ENCODE results near the gene TRIM5. TPM values are rescaled to one million over a fixed set of nuclear protein-coding genes. Genes with fewer than 3 reads are reported as not detected.
"Not testable (repeated sequence)": the region's sequence is repeated elsewhere in the genome, so short reads cannot be mapped to it uniquely, and the experiment has no call there.

The TRIM5 gene
- total RNA-seq, 5 donors from 2014 or later (not counting 1 experiment from before 2014, with no cell fraction given), result 17.6 to 38.2 (median 31.6) TPM

- WGBS (ENCODE audit: insufficient coverage), result no CpG with 5 or more reads among the region's 8 CpGs
- H3K9me3 ChIP-seq, result no peaks in the 10 kb centered on the region
- H3K36me3 ChIP-seq (ENCODE audit: control insufficient read depth in 2 of 2, extremely low read depth in 1 of 2, insufficient read depth in 1 of 2, low read length in 1 of 2), result peaks cover 3 to 6% of the 10 kb centered on the region in 2 donors
- Mint-ChIP-seq H3K4me1 (peaks cover 46 to 64% (median 63%) of the 10 kb centered on the region in 3 donors), H3K36me3 (peaks cover 25% of the 10 kb centered on the region), H3K9me3 (no peaks in the 10 kb centered on the region), H3K27ac (peak overlapping the region; percentile 97 to 98), H3K4me3 (peak overlapping the region; percentile 89 to 96 (median 95)), H3K27me3 (no peaks in the 10 kb centered on the region)
- ChIA-PET POLR2A (interaction anchor here in 1 of 2 donors (1.1 kb wide), 1 partner anchor 10 kb away, joined by 3 read pairs; no protein-coding TSS in a partner anchor), CTCF (interaction anchor here (0.6 to 2.8 kb wide), 13 partner anchors 10 to 550 kb away, joined by 3 to 17 read pairs (median 6); partner anchors contain the start of genes FHIP1B (in 1 of the 2) and OR52N2 (in 1 of the 2))
- H3K4me3 ChIP-seq (ENCODE audit: control insufficient read depth in 1 of 2, extremely low read depth in 1 of 2, low read length in 1 of 2), result peak overlapping the region; percentile 62 to 73
- peak in 1 of 4 experiments; percentile 2 for ATAC-seq (replicated peaks in 1 of 4)
- H3K27me3 ChIP-seq (replicated peaks in 1 of 2; ENCODE audit: control insufficient read depth in 2 of 2, extremely low read depth in 1 of 2, insufficient read depth in 2 of 2, low read length in 1 of 2), result no peaks in the 10 kb centered on the region
- DNase-seq, result no peak
- peak overlapping the region; percentile 82 for H3K27ac ChIP-seq (ENCODE audit: low read length)
- peaks cover 11 to 24% of the 10 kb centered on the region in 2 experiments for H3K4me1 ChIP-seq (ENCODE audit: control insufficient read depth in 1 of 2, extremely low read depth in 1 of 2, insufficient read depth in 2 of 2, low read length in 2 of 2)
Observed at GRCh38 chr11:5684036-5684645, 733 bp downstream of the TRIM5 start.

GRCh38 chr11:5683620-5684019, 1.3 kb downstream of the TRIM5 start:
- DNase-seq, result peak in 25 of 35 experiments; percentile 4 to 51 (median 19)
- H3K27me3 ChIP-seq (replicated peaks in 1 of 2; ENCODE audit: control insufficient read depth in 2 of 2, extremely low read depth in 1 of 2, insufficient read depth in 2 of 2, low read length in 1 of 2); ATAC-seq (replicated peaks in 1 of 4); POLR2A ChIA-PET; H3K27me3 Mint-ChIP-seq; H3K27ac ChIP-seq (ENCODE audit: low read length); H3K9me3 Mint-ChIP-seq; H3K9me3 ChIP-seq: not testable (repeated sequence)
- WGBS (ENCODE audit: insufficient coverage), result 0% methylated on average over 1 of the region's 7 CpGs
- Histone ChIP-seq H3K4me3 (ENCODE audit: control insufficient read depth in 1 of 2, extremely low read depth in 1 of 2, low read length in 1 of 2) (peak overlapping the region; percentile 62 to 73), H3K4me1 (ENCODE audit: control insufficient read depth in 1 of 2, extremely low read depth in 1 of 2, insufficient read depth in 2 of 2, low read length in 2 of 2) (peaks cover 6 to 19% of the 10 kb centered on the region in 2 experiments), H3K36me3 (ENCODE audit: control insufficient read depth in 2 of 2, extremely low read depth in 1 of 2, insufficient read depth in 1 of 2, low read length in 1 of 2) (peaks cover 5 to 10% of the 10 kb centered on the region in 2 donors)
- H3K4me1 Mint-ChIP-seq, result peaks cover 45 to 65% (median 62%) of the 10 kb centered on the region in 3 donors
- H3K4me3 Mint-ChIP-seq, result peak overlapping the region; percentile 89 to 96 (median 95)
- CTCF ChIA-PET, result interaction anchor here (1.5 to 2.8 kb wide), 6 partner anchors 11 to 126 kb away, joined by 4 to 12 read pairs (median 8); partner anchors contain the start of gene OR52N2 (in 1 of the 2)
- H3K36me3 Mint-ChIP-seq, result peaks cover 30% of the 10 kb centered on the region
- peak overlapping the region; percentile 97 to 98 for H3K27ac Mint-ChIP-seq

- peaks cover 6 to 16% of the 10 kb centered on the region in 2 experiments for H3K4me1 ChIP-seq (ENCODE audit: control insufficient read depth in 1 of 2, extremely low read depth in 1 of 2, insufficient read depth in 2 of 2, low read length in 2 of 2)
- DNase-seq; H3K4me3 ChIP-seq (ENCODE audit: control insufficient read depth in 1 of 2, extremely low read depth in 1 of 2, low read length in 1 of 2); H3K9me3 Mint-ChIP-seq; ATAC-seq (replicated peaks in 1 of 4); H3K27ac ChIP-seq (ENCODE audit: low read length); H3K27ac Mint-ChIP-seq; H3K9me3 ChIP-seq; POLR2A ChIA-PET; H3K27me3 Mint-ChIP-seq; H3K27me3 ChIP-seq (replicated peaks in 1 of 2; ENCODE audit: control insufficient read depth in 2 of 2, extremely low read depth in 1 of 2, insufficient read depth in 2 of 2, low read length in 1 of 2): not testable (repeated sequence)
- H3K36me3 ChIP-seq (ENCODE audit: control insufficient read depth in 2 of 2, extremely low read depth in 1 of 2, insufficient read depth in 1 of 2, low read length in 1 of 2), result peaks cover 12 to 17% of the 10 kb centered on the region in 2 donors
- CTCF ChIA-PET, result interaction anchor here (2.5 to 2.6 kb wide), 2 partner anchors 30 to 126 kb away, joined by 9 to 10 read pairs; partner anchors contain the start of gene OR52N2 (in 1 of the 2)
- peak overlapping the region; percentile 89 to 96 (median 95) for H3K4me3 Mint-ChIP-seq
- 89% methylated on average over 14 of the region's 33 CpGs for WGBS (ENCODE audit: insufficient coverage)
- peaks cover 38 to 61% (median 57%) of the 10 kb centered on the region in 3 donors for H3K4me1 Mint-ChIP-seq
- H3K36me3 Mint-ChIP-seq, result peaks cover 36% of the 10 kb centered on the region
Observed at GRCh38 chr11:5682890-5683441, 1.9 kb downstream of the TRIM5 start.

DNA sequence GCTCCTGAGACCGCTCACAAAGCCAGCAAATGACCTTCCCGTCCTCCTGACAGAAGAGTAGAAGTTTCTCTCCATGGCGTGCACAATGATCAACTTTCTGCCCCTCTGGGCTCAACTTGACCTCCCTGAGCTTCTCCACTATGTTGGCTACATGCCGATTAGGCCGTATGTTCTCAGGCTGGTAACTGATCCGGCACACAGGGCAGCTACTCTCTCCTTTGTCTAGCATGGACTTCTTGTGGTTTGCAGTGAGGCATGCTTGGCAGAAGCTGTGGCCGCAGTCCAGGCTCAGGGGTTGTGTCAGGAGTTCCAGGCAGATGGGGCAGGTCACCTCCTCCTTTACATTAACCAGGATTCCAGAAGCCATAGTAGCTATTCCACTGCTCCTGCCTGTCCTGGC, 5.1 kb downstream of the TRIM5 start:
- CTCF ChIA-PET, result no interaction called here
- peaks cover 35 to 46% (median 41%) of the 10 kb centered on the region in 3 donors for H3K4me1 Mint-ChIP-seq

GRCh38 chr11:5674391-5674790, 10.5 kb downstream of the TRIM5 start:
- peak overlapping the region in 1 of 2 donors; percentile 62 for H3K27ac Mint-ChIP-seq
- H3K27me3 ChIP-seq (replicated peaks in 1 of 2; ENCODE audit: control insufficient read depth in 2 of 2, extremely low read depth in 1 of 2, insufficient read depth in 2 of 2, low read length in 1 of 2), result no peaks in the 10 kb centered on the region
- H3K36me3 ChIP-seq (ENCODE audit: control insufficient read depth in 2 of 2, extremely low read depth in 1 of 2, insufficient read depth in 1 of 2, low read length in 1 of 2), result peaks cover 9 to 48% of the 10 kb centered on the region in 2 donors
- 83% methylated on average over 1 of the region's 4 CpGs for WGBS (ENCODE audit: insufficient coverage)
- POLR2A ChIA-PET, result interaction anchor here in 1 of 2 donors (1.2 kb wide), 1 partner anchor 10 kb away, joined by 3 read pairs; the partner anchor contains the start of gene TRIM5
- H3K4me1 Mint-ChIP-seq, result peaks cover 21 to 23% (median 22%) of the 10 kb centered on the region in 3 donors
- H3K27me3 Mint-ChIP-seq, result no peaks in the 10 kb centered on the region
- H3K4me3 ChIP-seq (ENCODE audit: control insufficient read depth in 1 of 2, extremely low read depth in 1 of 2, low read length in 1 of 2), result no peak overlapping the region
- H3K9me3 ChIP-seq, result no peaks in the 10 kb centered on the region
- H3K36me3 Mint-ChIP-seq, result peaks cover 35% of the 10 kb centered on the region
- H3K9me3 Mint-ChIP-seq, result no peaks in the 10 kb centered on the region
- H3K4me3 Mint-ChIP-seq, result no peak overlapping the region
- H3K27ac ChIP-seq (ENCODE audit: low read length), result no peak overlapping the region
- CTCF ChIA-PET, result interaction anchor here in 1 of 2 donors (0.7 to 1.2 kb wide), 2 partner anchors 10 to 50 kb away, joined by 3 read pairs; partner anchors contain the start of genes TRIM34 and TRIM5
- no peaks in the 10 kb centered on the region for H3K4me1 ChIP-seq (ENCODE audit: control insufficient read depth in 1 of 2, extremely low read depth in 1 of 2, insufficient read depth in 2 of 2, low read length in 2 of 2)
- DNase-seq (no peak), ATAC-seq (replicated peaks in 1 of 4) (no peak)

More for the DNA sequence above, 5.1 kb downstream of the TRIM5 start:
- Histone ChIP-seq H3K9me3 (no peaks in the 10 kb centered on the region), H3K36me3 (ENCODE audit: control insufficient read depth in 2 of 2, extremely low read depth in 1 of 2, insufficient read depth in 1 of 2, low read length in 1 of 2) (peaks cover 12 to 26% of the 10 kb centered on the region in 2 donors), H3K27ac (ENCODE audit: low read length) (no peak overlapping the region), H3K4me3 (ENCODE audit: control insufficient read depth in 1 of 2, extremely low read depth in 1 of 2, low read length in 1 of 2) (no peak overlapping the region), H3K27me3 (replicated peaks in 1 of 2; ENCODE audit: control insufficient read depth in 2 of 2, extremely low read depth in 1 of 2, insufficient read depth in 2 of 2, low read length in 1 of 2) (no peaks in the 10 kb centered on the region), H3K4me1 (ENCODE audit: control insufficient read depth in 1 of 2, extremely low read depth in 1 of 2, insufficient read depth in 2 of 2, low read length in 2 of 2) (peaks cover 4 to 9% of the 10 kb centered on the region in 2 experiments)
- ATAC-seq (replicated peaks in 1 of 4) (no peak), DNase-seq (no peak)
- H3K36me3 Mint-ChIP-seq, result peaks cover 44% of the 10 kb centered on the region
- no peaks in the 10 kb centered on the region for H3K9me3 Mint-ChIP-seq
- no peaks in the 10 kb centered on the region for H3K27me3 Mint-ChIP-seq
- POLR2A ChIA-PET, result no interaction called here
- 98% methylated on average over 7 of the region's 7 CpGs for WGBS (ENCODE audit: insufficient coverage)
- no peak overlapping the region for H3K4me3 Mint-ChIP-seq
- H3K27ac Mint-ChIP-seq, result peak overlapping the region in 1 of 2 donors; percentile 57

- H3K36me3 Mint-ChIP-seq, result peaks cover 27% of the 10 kb centered on the region
- ChIA-PET POLR2A (no interaction called here), CTCF (interaction anchor here in 1 of 2 donors (0.6 kb wide), 2 partner anchors 40 to 928 kb away, joined by 3 to 6 read pairs; no protein-coding TSS in a partner anchor)
- no peak overlapping the region for H3K4me3 ChIP-seq (ENCODE audit: control insufficient read depth in 1 of 2, extremely low read depth in 1 of 2, low read length in 1 of 2)
- no peaks in the 10 kb centered on the region for H3K4me1 ChIP-seq (ENCODE audit: control insufficient read depth in 1 of 2, extremely low read depth in 1 of 2, insufficient read depth in 2 of 2, low read length in 2 of 2)
- H3K9me3 ChIP-seq, result no peaks in the 10 kb centered on the region
- no peak for ATAC-seq (replicated peaks in 1 of 4)
- no peak overlapping the region for H3K27ac Mint-ChIP-seq
- no peaks in the 10 kb centered on the region for H3K27me3 Mint-ChIP-seq
- peaks cover 13 to 17% (median 13%) of the 10 kb centered on the region in 3 donors for H3K4me1 Mint-ChIP-seq
- no peak overlapping the region for H3K4me3 Mint-ChIP-seq
- no peak for DNase-seq
- H3K36me3 ChIP-seq (ENCODE audit: control insufficient read depth in 2 of 2, extremely low read depth in 1 of 2, insufficient read depth in 1 of 2, low read length in 1 of 2), result peaks cover 0 to 46% of the 10 kb centered on the region in 2 donors
- H3K9me3 Mint-ChIP-seq, result no peaks in the 10 kb centered on the region
- H3K27me3 ChIP-seq (replicated peaks in 1 of 2; ENCODE audit: control insufficient read depth in 2 of 2, extremely low read depth in 1 of 2, insufficient read depth in 2 of 2, low read length in 1 of 2), result no peaks in the 10 kb centered on the region
- no peak overlapping the region for H3K27ac ChIP-seq (ENCODE audit: low read length)
Observed at GRCh38 chr11:5671831-5672230, 13.0 kb downstream of the TRIM5 start.
